ENCODE data around the gene RASA3.
"Not testable (repeated sequence)": the region's sequence is repeated elsewhere in the genome, so short reads cannot be mapped to it uniquely, and the experiment has no call there.

RASA3 gene

GRCh38 chr13:114140906-114141250 is 8.5 kb upstream of the RASA3 start:
- no peak for DNase-seq

DNA sequence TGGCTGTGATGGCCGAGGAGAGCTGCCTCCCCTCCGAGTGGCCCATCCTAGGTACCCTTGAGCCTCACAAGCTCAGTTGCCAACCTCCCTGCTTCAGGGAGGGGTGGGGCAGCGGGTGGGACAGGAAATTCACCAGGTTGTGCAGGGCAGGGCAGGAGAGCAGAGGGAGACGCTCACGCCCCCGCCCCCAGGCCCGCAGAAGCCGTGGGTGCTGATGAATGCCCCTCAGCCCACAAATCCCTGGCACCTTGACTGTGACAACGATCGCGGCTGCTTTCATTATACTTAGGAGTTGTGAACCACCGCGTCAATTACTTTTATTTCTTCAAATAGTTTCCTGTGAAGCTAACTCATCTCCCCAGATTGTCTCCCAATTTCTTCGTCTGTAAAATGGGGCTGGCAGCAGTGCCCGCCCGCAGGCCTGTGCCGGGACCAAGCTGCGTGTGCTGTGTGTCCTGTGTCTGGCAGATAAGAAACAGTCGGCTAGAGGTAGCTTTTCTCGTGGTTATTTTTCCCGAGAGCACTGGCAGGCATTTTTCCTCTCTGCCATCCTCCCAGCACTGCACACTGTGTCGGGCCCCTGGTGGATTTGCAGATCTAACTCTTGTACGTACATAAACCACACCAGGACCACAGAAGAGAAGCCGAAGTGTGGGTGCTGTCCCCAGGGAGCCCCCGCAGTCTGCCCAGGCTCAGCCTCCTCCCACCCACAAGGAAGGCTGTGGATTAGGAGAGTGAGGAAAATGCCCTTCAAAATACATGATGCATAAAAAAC is 7.9 kb upstream of the RASA3 start:
- DNase-seq, result no peak

GRCh38 chr13:114136576-114136975 is 4.2 kb upstream of the RASA3 start:
- no peak for DNase-seq

- no peak for DNase-seq
These were observed 3.3 kb upstream of the RASA3 start for GRCh38 chr13:114135731-114136171.

GRCh38 chr13:114134944-114135610 is 2.7 kb upstream of the RASA3 start:
- no peak for DNase-seq

DNA sequence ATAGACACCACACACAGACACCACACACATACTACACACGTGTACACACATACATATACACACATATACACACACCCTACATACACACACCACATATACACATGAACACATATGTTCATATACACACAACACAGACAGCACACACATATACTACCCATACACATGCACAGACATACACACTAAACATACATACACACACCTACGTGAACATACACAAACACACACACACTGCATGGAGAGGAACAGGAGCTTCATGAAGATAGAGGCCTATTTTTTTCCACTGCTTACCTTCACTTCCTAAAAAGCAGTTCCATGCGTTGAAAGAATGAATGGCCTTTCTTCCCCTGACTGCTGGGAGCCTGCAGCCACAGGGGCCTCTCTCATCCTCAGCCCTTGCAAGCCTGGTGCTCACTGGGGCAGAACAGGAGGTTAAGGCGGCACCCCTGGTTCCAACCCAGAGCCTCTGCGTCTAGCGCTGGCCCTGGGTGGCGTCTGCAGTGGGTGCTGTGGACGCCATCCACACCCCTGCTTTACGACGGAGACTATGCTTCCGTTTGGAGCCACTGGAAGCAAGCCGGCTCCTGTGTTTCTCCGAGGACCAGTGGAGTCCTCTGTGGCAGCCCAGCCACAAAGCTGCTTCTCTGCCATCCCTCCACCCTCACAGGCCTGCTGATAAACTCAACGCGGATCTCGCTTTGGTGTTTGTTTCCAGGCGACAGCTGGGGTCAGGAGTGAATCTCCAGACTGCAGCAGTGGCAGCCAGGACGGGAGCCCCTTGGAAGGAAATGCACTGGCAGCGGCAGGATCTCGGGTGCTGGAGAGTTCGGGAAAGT is 1.9 kb upstream of the RASA3 start:
- DNase-seq, result no peak

DNA sequence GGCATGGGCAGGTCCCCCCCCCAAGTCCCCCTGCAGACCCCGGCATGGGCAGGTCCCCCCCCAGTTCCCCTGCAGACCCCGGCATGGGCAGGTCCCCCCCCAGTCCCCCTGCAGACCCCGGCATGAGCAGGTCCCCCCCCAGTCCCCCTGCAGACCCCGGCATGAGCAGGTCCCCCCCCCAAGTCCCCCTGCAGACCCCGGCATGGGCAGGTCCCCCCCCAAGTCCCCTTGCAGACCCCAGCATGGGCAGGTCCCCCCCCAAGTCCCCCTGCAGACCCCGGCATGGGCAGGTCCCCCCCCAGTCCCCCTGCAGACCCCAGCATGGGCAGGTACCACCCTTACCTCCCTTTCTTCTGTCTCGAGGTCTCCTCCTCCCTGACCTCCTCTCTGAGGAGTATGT is 1.1 kb upstream of the RASA3 start:
- not testable (repeated sequence) for DNase-seq

- DNase-seq, result not testable (repeated sequence)
These were observed 703 bp upstream of the RASA3 start for GRCh38 chr13:114133126-114133525.

DNA sequence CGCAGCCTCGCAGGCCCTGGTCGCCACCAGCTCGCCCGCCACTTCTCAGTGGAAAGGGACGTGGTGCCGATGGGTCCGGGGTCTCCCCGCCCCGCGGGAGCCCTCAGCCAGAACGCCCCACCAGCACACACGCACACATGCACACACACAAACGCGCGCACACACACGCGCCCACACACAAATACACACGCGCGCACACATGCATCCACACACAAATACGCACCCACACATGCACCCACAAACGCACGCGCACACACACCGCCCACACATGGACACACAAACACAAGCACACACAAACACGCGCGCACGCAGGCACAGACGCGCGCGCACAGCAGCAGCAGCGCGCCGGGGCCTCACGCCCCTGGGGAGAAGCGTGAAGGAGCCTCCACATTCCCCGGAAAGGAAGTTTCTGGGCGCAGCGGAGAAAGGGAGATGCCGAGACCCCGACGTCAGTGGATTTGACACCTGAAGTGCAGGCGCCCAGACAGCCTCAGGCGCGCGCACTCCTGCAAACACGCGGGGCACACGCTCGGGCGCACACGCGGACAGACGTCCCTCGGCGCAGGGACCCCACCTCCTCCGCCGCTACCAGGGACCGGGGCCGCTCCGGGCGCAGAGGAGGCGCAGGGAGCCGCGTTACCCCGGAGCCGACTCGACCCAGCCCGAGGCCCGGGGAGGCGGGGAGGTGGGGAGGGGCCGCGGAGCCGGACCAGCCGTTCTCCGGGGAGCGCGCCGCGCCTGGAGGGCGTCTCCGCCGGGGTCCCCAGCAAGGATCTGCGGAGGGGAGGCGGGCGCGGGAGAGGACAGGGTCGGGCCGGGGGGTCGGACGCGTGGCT is 622 bp downstream of the RASA3 start:
- no peak for DNase-seq

- no peak for DNase-seq
These were observed 1.4 kb downstream of the RASA3 start for GRCh38 chr13:114130837-114131582.

GRCh38 chr13:114130131-114130836 is 2.1 kb downstream of the RASA3 start:
- DNase-seq, result no peak

DNA sequence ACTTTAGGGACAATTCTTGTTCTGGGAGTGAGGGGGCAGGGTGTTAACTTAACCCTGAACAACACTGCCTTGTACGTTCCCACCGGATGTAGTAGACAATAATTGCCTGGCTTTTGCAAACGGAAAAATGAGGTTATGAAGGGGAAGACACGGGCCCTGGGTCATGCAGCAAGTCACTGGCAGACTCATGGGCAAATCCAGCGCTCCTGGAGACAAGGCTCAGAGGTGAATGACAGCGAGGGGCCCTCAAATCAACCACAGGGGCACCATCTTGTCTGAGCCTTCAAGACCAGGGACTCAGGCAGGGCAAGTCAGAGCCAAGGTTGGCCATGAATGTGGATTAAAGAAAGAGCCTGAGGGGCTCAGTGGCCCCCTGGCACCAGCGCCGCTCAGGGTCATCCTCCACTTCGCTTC is 2.8 kb downstream of the RASA3 start:
- DNase-seq, result no peak

GRCh38 chr13:114128624-114129522 is 3.5 kb downstream of the RASA3 start:
- no peak for DNase-seq

GRCh38 chr13:114128348-114128623 is 4.1 kb downstream of the RASA3 start:
- DNase-seq, result no peak

- no peak for DNase-seq
These were observed 4.7 kb downstream of the RASA3 start for GRCh38 chr13:114127473-114128347.

DNA sequence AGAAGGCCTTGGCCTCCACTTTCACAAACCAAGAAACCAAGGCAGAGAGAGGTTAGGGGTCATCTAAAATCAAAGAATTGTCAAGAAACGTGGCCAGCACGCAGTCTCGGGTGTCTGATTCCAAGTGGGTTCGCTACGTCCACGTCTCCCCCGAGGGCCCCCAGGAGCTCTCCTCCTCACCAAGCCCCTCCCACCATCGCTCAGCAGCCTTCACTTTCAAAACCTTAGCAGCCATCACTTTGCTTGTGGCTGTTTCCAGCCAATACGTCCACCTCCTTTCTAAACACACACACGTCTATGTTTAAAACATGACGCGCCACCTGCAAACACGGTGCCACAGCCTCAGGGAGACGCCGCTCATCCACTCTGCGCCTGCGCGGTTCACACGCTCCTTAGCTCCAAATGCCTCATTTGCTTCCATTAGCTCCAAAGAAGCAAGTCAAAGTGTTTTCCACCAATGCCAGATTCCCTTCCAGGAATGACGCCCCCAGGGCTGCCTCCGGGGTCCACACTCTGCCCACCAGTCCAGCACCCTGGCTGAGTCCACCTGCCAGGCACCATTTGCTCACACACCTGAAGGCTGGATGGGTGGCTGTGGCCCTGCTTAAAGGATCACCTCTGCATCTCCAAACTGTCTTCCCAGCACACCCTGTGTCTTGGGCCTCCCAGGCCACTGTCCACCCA is 5.5 kb downstream of the RASA3 start:
- no peak for DNase-seq

DNA sequence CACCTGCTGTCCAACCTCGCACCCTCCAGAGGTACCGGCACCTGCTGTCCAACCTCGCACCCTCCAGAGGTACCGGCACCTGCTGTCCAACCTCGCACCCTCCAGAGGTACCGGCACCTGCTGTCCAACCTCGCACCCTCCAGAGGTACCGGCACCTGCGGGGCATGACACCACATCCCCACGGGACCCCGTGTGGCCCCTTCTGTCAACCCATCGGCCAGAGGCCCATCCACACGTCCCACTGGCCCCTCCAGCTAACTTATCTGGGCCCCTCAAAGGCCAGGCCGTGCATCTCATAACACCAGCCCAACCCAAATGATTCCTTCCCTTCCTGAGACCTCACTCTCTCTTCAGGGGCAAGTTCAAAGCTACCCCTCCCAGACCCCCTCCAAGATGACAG is 6.3 kb downstream of the RASA3 start:
- DNase-seq, result not testable (repeated sequence)

- DNase-seq, result no peak
These were observed 6.8 kb downstream of the RASA3 start for GRCh38 chr13:114125589-114125988.

DNA sequence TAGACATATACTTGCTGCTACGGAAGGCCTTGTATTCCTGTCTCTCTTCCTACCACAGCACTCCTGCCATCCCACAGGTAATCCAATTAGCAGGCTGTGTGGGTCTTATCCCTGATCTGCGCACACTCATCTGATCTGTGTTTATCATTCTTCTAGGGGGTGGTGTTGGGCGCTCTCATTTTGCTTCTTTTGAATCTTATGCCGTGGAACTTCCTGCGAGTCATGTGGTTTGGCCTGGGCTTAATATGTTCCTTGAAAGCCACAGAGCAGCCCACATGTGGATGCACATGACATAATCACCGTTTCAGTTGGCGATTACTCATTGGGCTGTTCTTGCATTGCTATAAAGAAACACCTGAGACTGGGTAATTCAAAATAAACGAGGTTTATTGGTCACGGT is 7.5 kb downstream of the RASA3 start:
- DNase-seq, result no peak

All from NCI-H1048 (cell line).